Esophagus (tissue), 2 donors: ENCODE results near the gene SEC16A. TPM values are rescaled to one million over a fixed set of nuclear protein-coding genes. Genes with fewer than 3 reads are reported as not detected.

Experiments
- H3K27ac ChIP-seq, 2 donors: one replicate each; pipeline ENCODE4 v1.5.1; 2013; ENCODE audit warnings: low read depth in 2 of 2, mild to moderate bottlenecking in 2 of 2, inconsistent platforms in 1 of 2, low read length in 1 of 2, moderate library complexity in 1 of 2
- H3K27me3 ChIP-seq, 2 donors: one replicate each; pipeline ENCODE4 v1.6.1; 2013; ENCODE audit warnings: low read length in 2 of 2, control low read depth in 1 of 2, mild to moderate bottlenecking in 1 of 2; ENCODE audit not compliant: insufficient read depth in 2 of 2, control insufficient read depth in 1 of 2
- H3K36me3 ChIP-seq, 2 donors: one replicate each; pipeline ENCODE4 v1.6.1; 2013; ENCODE audit warnings: low read length in 1 of 2; ENCODE audit not compliant: control insufficient read depth in 2 of 2, insufficient read depth in 2 of 2
- H3K4me1 ChIP-seq, 2 donors: one replicate each; pipeline ENCODE4 v1.6.1; 2013; ENCODE audit warnings: low read length in 1 of 2; ENCODE audit not compliant: control insufficient read depth in 2 of 2, insufficient read depth in 2 of 2
- H3K4me3 ChIP-seq, 2 donors: one replicate each; pipeline ENCODE4 v1.5.1; 2013; ENCODE audit warnings: low read length in 2 of 2, mild to moderate bottlenecking in 2 of 2, low read depth in 1 of 2, moderate library complexity in 1 of 2
- H3K9me3 ChIP-seq, 2 donors: one replicate each; pipeline ENCODE4 v1.6.1; 2013; ENCODE audit warnings: mild to moderate bottlenecking in 2 of 2, low read depth in 1 of 2, low read length in 1 of 2, moderate library complexity in 1 of 2; ENCODE audit not compliant: control insufficient read depth in 2 of 2, insufficient read depth in 1 of 2
- WGBS, 2 donors: extraction: QIAGEN DNeasy Blood & Tissue Kit; methylation state at CpG; one replicate each; pipeline ENCODE4 v1.1.7; 2013; 5-methylcytosine and 5-hydroxymethylcytosine counted together
- polyA plus RNA-seq, 2 donors: library from polyadenylated mRNA; stranded (reverse); fragments of 200-250 nt; gene quantifications; one replicate each; pipeline ENCODE4 v1.2.3, GENCODE V29; 2013
- donor health status: healthy with polysubstance abuse.
- donor health status: Bipolar disorder and iron deficiency.

SEC16A gene
- polyA plus RNA-seq, 2 donors: 24.3 to 32.9 TPM

GRCh38 chr9:136497916-136498695 lies 15.3 kb upstream of the SEC16A start:
- no peaks in the 10 kb centered on the region for H3K9me3 ChIP-seq
- no peaks in the 10 kb centered on the region for H3K27me3 ChIP-seq
- no peak overlapping the region for H3K27ac ChIP-seq
- H3K4me3 ChIP-seq: no peak overlapping the region
- 89 to 90% methylated on average over 23 to 28 of the region's 28 CpGs for WGBS, 2 donors
- no peaks in the 10 kb centered on the region for H3K4me1 ChIP-seq
- peaks cover 31 to 67% of the 10 kb centered on the region in 2 donors for H3K36me3 ChIP-seq

GRCh38 chr9:136496801-136497620 lies 14.2 kb upstream of the SEC16A start:
- WGBS, 2 donors: 92% methylated on average over 56 of the region's 56 CpGs
- no peaks in the 10 kb centered on the region for H3K4me1 ChIP-seq
- H3K27ac ChIP-seq: no peak overlapping the region
- no peaks in the 10 kb centered on the region for H3K27me3 ChIP-seq
- H3K4me3 ChIP-seq: no peak overlapping the region
- H3K36me3 ChIP-seq: peaks cover 30 to 60% of the 10 kb centered on the region in 2 donors
- H3K9me3 ChIP-seq: no peaks in the 10 kb centered on the region

DNA sequence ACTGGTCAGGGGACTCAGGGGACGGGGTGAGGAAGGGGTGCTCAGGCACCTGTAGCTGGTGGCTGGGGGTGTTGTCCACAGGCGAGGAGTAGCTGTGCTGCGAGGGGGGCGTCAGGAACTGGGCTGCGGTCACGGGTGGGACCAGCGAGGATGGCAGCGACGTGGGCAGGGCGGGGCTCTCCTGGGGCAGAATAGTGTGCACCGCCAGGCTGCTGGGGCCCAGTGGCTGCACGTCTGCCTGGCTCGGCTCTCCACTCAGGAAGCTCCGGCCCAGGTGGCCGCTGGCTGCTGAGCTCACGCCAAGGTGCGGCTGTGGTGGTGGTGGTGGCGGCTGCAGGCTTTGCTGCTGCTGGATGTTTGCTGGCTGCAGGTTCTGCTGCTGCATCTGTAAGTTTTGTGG lies 13.3 kb upstream of the SEC16A start:
- H3K36me3 ChIP-seq: peaks cover 30 to 54% of the 10 kb centered on the region in 2 donors
- no peak overlapping the region for H3K4me3 ChIP-seq
- no peaks in the 10 kb centered on the region for H3K27me3 ChIP-seq
- 71 to 80% methylated on average over 18 of the region's 18 CpGs for WGBS, 2 donors
- no peak overlapping the region for H3K27ac ChIP-seq
- no peaks in the 10 kb centered on the region for H3K9me3 ChIP-seq
- H3K4me1 ChIP-seq: no peaks in the 10 kb centered on the region

GRCh38 chr9:136495238-136495800 lies 12.5 kb upstream of the SEC16A start:
- peaks cover 30 to 46% of the 10 kb centered on the region in 2 donors for H3K36me3 ChIP-seq
- WGBS, 2 donors: 83% methylated on average over 17 of the region's 17 CpGs

DNA sequence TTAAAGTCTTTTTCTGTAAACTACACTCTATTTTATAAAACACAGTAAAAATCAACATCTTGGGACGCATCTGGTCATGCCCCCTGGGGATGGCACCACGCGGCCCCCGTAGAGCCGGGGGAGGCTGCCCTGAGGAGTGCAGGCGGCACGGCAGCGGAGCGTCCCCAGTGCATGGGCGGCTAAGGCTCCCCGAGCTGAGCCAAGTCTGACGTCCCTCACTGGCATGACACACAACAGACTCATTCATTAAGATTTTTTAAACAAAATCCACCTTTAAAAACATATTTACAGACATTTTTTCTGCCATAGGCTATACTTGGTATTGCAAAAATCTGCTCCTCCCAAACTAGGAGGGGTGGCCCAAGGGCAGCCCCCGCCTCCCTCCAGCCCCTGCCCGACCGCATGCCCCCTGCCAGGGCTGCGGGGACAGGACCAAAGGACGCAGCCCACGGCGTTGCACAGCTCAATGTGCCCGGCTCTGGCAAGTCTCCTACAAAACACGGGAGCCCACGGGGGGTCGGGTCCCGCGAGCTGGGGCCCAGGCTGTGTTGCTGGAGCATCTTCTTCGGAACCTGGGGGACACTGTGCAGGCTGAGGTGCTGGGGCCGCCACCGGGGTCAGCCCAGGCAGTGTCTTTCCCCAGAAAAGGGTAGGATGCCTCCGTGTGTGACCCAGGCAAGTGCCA lies 11.8 kb upstream of the SEC16A start:
- Histone ChIP-seq H3K9me3 (no peaks in the 10 kb centered on the region), H3K27me3 (no peaks in the 10 kb centered on the region), H3K4me1 (no peaks in the 10 kb centered on the region), H3K27ac (no peak overlapping the region), H3K4me3 (no peak overlapping the region), H3K36me3 (peaks cover 27 to 40% of the 10 kb centered on the region in 2 donors)
- WGBS, 2 donors: 74 to 80% methylated on average over 29 of the region's 29 CpGs

More at GRCh38 chr9:136495238-136495800, 12.5 kb upstream of the SEC16A start:
- Histone ChIP-seq H3K27ac (no peak overlapping the region), H3K4me3 (no peak overlapping the region), H3K9me3 (no peaks in the 10 kb centered on the region), H3K4me1 (no peaks in the 10 kb centered on the region), H3K27me3 (no peaks in the 10 kb centered on the region)

DNA sequence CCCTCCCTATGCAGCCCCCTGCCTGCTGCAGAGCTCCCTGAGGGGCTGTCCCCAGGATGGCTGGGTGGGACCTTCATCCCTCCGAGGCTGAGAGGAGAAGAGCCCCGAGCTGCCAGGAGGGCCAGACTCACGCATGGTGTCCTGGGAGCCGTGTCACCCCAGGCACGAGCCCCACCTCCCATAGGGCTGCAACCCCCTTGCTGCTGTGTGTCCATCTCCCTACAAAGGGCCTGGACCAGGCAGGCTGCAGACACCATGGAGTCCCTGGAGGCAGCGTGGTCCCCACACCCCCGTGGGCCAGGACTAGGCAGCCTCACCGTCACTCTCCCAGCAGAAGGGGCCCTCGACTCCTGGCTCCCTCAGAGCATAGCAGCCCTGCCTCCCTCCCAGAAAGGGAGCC lies 11.2 kb upstream of the SEC16A start:
- Histone ChIP-seq H3K9me3 (no peaks in the 10 kb centered on the region), H3K4me3 (no peak overlapping the region), H3K27ac (no peak overlapping the region), H3K27me3 (no peaks in the 10 kb centered on the region), H3K4me1 (no peaks in the 10 kb centered on the region), H3K36me3 (peaks cover 23 to 33% of the 10 kb centered on the region in 2 donors)
- 69 to 74% methylated on average over 9 of the region's 9 CpGs for WGBS, 2 donors

DNA sequence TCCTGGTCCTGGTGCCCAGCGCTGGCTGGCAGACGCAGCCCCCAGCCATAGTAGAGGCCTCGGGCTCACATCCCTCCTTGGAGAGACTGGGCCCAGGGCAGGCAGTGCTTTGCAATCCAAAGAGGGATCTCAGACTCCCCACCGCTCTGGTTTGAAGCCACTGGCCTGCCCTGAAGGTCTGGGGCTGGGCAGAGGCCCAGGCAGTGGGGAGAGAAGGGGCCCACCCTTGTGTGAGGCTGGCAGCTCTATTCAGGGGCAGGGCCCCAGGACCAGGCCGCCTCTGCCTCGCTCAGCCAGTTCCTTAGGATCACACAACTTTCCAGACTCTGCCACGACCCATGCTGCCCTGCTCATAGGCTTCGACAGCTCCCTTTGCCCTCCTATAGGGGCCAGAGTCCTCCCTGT lies 10.7 kb upstream of the SEC16A start:
- H3K27ac ChIP-seq: no peak overlapping the region
- no peak overlapping the region for H3K4me3 ChIP-seq
- no peaks in the 10 kb centered on the region for H3K4me1 ChIP-seq
- peaks cover 22 to 29% of the 10 kb centered on the region in 2 donors for H3K36me3 ChIP-seq
- H3K27me3 ChIP-seq: no peaks in the 10 kb centered on the region
- no peaks in the 10 kb centered on the region for H3K9me3 ChIP-seq
- WGBS, 2 donors: 81 to 82% methylated on average over 8 of the region's 8 CpGs

DNA sequence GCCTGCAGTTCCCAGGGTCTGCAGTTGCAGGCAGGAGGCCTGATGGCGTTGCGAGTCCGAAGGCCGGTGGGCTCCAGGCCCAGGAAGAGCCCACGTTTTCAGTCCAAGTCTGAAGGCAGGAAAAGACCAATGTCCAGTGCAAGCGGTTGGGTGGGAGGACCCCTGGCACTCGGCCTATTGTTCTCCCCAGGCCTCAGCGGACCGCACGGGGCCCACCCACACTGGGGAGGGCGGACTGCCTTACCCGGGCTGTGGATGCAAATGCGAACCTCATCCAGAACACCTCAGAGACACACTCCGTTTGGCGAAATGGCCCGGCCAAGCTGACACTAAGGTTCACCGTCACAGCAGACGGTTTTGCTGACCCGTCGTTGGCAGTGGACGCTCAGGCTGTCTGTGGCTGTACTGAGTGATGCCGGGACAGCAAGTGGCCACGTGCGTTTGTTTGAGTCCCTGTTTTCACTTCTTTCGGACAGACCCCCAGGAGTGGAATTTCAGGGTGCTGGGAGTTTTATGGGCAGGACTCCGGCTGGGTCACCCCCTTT lies 10.2 kb upstream of the SEC16A start:
- peaks cover 16 to 24% of the 10 kb centered on the region in 2 donors for H3K36me3 ChIP-seq

DNA sequence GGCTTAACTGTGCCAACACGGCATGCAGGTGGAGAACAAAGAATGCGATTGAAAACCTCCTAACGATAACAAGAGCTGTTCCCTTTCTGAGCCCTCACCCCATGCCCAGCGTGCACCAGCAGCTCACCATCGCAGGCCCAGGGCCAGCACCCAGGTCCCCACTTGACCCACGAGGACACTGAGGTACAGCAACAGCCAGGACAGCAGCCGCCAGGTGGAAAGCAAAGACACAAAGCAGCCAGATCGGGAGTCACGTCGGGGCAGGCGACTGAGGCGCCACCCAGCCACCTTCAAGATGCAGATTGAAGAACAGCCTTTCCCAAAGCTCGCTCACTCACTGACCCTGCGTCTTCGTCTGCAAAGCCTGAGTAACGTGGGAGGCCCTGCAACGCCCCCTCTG lies 6.9 kb upstream of the SEC16A start:
- no peaks in the 10 kb centered on the region for H3K27me3 ChIP-seq
- no peaks in the 10 kb centered on the region for H3K9me3 ChIP-seq
- 67 to 72% methylated on average over 17 of the region's 17 CpGs for WGBS, 2 donors
- H3K36me3 ChIP-seq: peaks cover 0 to under 1% of the 10 kb centered on the region in 2 donors
- no peak overlapping the region for H3K27ac ChIP-seq
- H3K4me3 ChIP-seq: no peak overlapping the region
- H3K4me1 ChIP-seq: peaks cover 1 to 6% of the 10 kb centered on the region in 2 donors

More for the DNA sequence above, 10.2 kb upstream of the SEC16A start:
- H3K9me3 ChIP-seq: no peaks in the 10 kb centered on the region
- no peaks in the 10 kb centered on the region for H3K27me3 ChIP-seq
- H3K4me1 ChIP-seq: no peaks in the 10 kb centered on the region
- H3K27ac ChIP-seq: no peak overlapping the region
- 69 to 78% methylated on average over 26 of the region's 26 CpGs for WGBS, 2 donors
- no peak overlapping the region for H3K4me3 ChIP-seq
